SKM-1 treated with dmso at 0.1 percent for 144 hours (cell line): ENCODE measurements around the gene FEV.

Experiments
- DNase-seq: peaks from one replicate; lab custom pipeline; 2025; ENCODE audit not compliant: unreplicated experiment; lab: John Stamatoyannopoulos, UW

Gene FEV

GRCh38 chr2:218993345-218994315 lies 8.6 kb upstream of the FEV start, which contains the start of gene CRYBA2:
Gene CRYBA2, minus strand, starts transcription at chr2:218993422. Its CDS starts 246 bp downstream, at chr2:218993176.
- DNase-seq, result no peak

GRCh38 chr2:218992703-218993344 lies 7.8 kb upstream of the FEV start:
- no peak for DNase-seq

DNA sequence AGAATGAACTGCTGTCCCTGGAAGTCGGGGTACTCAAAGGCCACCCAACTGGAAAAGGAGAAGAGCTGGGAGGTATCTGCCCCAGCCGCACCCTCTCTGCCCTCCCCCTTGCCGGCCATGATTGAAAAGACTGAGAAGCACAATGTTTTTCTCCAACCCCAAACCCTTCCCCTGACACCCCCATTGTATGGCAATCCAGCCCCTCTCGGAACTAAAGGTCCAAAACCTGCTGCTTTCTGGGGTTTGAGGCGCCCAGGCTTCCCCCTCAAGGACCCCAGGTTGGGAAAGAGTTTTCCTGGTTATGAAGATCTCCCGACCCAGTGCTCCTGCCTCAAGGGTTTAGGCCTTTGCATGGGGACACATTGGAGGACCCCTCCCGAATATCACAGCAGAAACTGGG lies 7.2 kb upstream of the FEV start:
- no peak for DNase-seq

GRCh38 chr2:218991674-218992168 lies 6.7 kb upstream of the FEV start:
- no peak for DNase-seq

GRCh38 chr2:218990612-218991011 lies 5.6 kb upstream of the FEV start:
- no peak for DNase-seq

- no peak for DNase-seq
Observed at GRCh38 chr2:218990052-218990451, 5.1 kb upstream of the FEV start.

DNA sequence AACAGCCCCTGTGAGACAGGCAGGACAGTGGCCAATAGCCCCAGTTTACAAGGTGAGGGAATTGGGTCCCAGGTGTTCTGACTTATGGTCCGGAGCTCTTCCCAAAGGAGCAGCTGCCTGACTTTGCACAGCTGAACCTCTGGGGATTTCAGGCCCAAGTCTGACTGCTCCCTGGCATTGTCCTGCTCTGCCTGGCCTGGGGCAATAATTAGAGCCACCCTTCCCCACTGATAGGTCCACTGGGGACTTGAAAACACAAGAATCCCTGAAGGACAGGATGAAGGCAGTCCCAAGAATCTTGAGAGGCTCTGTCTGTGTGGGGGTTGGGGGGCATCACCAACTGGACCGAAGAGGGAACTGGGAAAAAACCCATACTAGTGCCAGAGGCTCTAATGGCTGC lies 3.7 kb upstream of the FEV start:
- no peak for DNase-seq

GRCh38 chr2:218988164-218988563 lies 3.2 kb upstream of the FEV start:
- no peak for DNase-seq

GRCh38 chr2:218986148-218986761 lies 1.3 kb upstream of the FEV start:
- DNase-seq, result no peak

GRCh38 chr2:218985325-218986091 lies 524 bp upstream of the FEV start:
- DNase-seq, result no peak

DNA sequence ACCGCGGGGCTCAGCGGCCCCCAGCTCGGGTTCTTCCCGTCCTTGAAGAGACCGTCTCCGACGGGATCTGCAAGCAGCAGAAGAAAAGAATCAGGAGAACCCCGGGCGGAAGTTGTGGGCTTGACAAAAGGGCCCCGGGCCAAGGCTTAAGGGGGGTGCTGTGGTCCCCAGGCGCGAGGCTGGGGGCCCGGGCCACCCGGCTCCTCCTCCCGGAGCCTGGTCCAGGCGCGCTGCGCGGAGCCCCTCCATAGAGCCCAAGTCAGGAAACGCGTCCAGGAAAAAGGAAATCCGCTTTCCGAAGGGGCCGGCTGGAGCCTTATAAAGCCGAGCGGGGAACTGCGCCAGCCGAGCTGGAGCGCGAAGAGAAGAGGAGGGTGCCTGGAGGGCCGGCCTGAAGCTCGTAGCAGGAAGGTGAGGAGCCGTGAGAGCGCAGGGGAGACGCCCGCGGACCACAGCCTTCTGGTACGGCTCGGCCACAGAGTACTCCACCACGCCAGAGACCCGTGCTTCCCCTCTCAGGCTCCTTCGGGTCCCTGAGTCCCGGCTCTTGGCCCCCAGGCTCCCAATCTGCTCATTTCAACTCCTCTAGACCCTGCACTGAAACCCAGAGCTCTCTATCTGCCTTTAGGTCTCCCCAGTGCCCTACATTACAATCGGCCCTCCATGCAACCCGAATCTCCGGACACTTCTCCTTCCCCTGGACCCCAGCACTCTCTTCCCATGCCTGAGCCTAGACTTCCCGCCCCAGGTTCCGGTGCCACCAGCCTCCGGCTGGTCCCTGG lies 554 bp downstream of the FEV start:
- no peak for DNase-seq

DNA sequence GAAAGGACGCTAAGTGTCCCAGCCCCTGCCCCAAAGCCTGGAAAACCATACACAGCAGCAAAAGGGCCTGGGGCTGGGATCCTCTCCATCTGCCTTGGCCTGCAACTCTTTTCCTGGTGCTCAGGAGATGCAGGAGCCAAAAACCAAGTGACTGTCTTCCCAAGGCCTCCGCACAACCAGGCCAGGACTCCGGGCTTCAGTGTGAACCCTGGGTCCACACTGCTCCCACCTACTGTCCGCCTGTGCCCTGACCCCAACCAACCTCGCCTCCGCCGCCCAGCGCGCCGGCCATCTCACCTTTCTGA lies 1.1 kb downstream of the FEV start:
- no peak for DNase-seq

- no peak for DNase-seq
Observed at GRCh38 chr2:218983263-218983933, 1.6 kb downstream of the FEV start.

GRCh38 chr2:218982586-218983262 lies 2.3 kb downstream of the FEV start:
- no peak for DNase-seq

DNA sequence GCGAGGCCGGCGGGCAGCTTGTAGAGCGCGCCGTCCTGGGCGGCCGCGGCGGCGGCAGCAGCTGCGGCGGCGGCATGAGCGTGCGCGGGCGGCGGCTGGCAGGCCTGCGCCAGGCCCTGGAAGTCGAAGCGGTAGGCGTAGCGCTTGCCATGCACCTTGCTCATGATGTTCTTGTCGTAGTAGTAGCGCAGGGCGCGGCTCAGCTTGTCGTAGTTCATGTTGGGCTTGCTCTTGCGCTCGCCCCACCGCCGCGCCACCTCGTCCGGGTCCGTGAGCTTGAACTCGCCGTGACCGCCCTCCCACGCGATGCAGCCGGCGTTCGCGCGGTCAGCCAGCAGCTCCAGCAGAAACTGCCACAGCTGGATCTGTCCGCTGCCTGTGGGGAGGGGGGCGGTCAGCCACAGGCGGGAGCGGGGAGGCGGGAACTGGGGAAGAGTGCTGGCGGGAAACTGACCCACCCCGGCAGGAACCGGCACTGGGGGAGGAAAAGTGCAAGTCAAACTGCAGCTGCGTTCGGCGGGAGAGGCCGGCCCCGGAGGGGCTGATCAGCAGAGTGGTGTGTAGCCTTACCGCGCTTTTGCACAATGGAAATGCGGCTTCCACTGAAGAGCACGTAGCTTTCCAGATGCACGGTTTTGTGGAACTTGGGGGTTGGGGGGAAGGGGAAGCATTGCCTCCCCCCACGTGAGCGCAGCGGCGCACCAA lies 3.0 kb downstream of the FEV start:
- DNase-seq, result no peak

GRCh38 chr2:218981390-218981880 lies 3.5 kb downstream of the FEV start:
- no peak for DNase-seq

- no peak for DNase-seq
Observed at GRCh38 chr2:218980735-218981389, 4.1 kb downstream of the FEV start.
